Activated naive CD8-positive, alpha-beta T cell treated with anti-CD3 and anti-CD28 coated beads, Interleukin-2, amount 50 U/mL, for 16 hours (primary cell): ENCODE measurements around the gene DPYSL3.

ENCODE experiments used
- DNase-seq: peaks from one replicate; pipeline ENCODE4 v3.0.0-alpha.2; 2020; ENCODE audit warnings: low read depth, low spot score

DPYSL3 gene

DNA sequence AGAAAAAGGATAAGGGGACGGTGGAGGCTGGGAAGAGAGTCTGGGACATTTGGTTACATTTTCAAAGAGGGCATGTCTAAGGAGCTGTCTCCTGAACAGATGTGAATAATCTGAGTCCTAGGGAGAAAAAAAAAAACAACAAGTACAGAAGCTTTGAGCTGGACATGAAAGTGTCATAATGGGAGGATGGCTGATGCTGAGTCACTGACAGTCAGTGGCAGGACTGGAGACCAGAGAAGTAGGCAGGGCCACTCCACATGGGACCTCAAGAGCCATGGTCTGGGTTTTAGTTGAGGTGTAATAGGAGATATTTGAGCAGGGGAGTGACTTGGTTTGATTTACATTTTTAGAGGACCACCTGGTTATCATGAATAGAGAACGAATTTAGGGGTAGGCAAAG is 70.6 kb downstream of the DPYSL3 start:
- no peak for DNase-seq

DNA sequence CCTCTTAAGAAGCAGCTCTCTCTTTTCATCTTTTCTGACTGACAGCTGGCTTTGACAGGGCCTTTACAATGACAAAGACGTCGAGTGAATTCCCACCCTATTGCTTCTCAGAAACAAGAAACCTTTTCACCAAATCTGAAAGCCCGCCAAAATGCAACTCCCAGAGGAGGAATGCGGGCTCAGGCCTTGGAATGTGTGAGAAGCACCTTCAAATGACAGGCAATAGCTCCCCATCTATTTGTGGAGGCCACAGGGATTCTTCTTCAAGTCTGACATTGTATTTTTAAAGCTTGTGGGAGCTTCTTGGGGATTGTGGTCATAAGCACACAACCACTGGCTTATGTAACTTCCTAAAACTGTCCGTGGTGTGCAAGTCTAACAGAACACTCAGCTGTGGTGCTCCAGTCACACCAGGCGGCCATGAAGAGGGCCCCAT is 72.7 kb downstream of the DPYSL3 start:
- no peak for DNase-seq

- DNase-seq: no peak
Observed at GRCh38 chr5:147436596-147436995, 73.3 kb downstream of the DPYSL3 start.

DNA sequence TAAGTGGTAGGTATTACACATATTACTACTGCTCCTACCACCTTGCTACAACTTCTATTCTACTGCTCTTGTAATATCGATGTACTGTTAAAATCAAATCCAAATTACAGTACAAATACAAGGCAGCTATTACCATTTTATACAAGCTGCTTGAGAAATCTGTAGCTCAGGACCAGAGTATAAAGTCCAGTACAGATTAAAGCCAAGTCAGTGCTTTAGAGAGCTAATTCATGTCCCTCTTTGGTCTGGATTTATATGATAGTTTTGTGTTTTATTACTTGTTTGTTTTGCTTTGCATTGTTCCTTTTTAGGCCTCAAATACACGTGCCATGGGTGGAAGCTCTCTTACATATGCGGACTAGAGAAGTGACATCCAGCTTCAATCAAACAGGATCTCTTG is 75.8 kb downstream of the DPYSL3 start:
- no peak for DNase-seq

DNA sequence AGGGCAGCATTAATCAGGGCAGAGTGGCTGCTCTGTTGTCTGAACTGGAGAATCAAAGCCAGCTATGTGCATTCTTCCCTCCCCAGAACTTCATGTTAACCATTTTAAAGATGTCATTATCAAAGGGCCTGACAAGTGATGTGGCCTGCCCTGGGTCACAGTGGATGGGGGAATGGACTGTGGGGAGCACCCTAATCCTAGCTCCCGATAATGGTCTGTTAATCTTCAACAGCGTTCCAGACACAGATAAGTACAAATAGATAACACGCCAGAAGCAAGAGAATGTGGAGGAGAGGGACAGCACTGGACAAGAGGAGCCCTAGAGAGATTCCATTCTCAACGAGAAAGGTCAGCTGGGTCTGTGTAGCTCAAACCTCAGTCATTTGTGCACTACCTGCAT is 77.5 kb downstream of the DPYSL3 start:
- no peak for DNase-seq

- no peak for DNase-seq
Observed at GRCh38 chr5:147431586-147431985, 78.3 kb downstream of the DPYSL3 start.

DNA sequence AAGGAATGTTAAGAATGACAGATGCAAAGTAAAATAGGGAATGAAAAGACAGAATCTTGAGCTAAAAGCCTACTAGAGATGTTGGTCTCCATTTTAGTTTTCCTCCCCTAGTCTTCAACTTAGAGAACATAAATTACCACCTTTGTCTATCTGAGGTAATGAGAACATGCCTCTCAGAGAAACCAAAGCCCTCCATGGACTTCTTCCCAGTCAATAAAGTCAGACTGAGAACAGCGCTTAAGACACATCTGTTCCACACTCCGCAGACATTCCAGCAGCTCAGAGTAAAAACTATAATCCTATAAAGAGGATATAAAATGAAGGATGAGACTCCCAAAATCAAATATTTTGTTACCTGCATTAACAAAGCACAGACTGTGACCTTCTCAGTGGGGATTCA is 79.2 kb downstream of the DPYSL3 start:
- no peak for DNase-seq

DNA sequence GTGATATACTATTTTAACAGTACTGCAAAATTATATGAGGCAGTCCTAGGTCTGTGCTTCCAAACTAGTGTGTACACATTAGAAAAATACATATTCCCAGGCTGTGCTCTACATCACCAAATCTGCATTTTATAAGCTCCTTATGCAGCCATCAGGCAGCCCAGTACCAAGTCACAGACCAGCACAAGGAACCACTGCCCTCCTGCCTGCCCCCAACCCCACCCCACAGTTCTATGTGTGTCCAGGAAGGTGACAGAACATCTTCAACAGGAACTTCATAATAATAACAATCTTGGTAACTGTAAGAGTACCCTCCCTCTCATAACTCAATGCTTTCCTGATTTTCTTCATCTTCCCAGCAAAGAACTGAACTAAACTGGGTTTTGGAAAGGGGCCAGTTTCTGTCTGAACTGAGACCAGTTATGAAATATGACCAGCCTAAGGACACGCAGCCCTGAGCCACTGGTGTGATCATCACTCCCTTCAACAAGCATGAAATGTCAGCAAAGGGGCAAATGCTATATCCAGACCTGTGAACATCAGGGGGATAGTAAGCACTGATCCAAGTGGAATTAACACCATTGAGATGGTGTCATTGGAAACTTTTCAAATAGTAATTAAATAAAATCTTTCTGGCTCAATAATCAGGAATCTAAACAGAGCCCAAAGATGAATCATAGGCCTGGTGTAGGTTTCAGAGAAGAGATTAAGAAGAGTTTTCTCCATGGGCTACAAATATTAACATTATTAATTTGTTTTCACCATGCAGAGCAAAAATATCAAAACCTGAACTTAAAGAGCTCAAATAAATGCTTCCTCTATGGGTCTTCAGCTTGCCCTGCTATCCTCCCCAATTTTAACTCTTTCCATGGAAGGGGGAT is 82.1 kb downstream of the DPYSL3 start:
- no peak for DNase-seq

- DNase-seq: no peak
Observed at GRCh38 chr5:147426640-147427327, 83.1 kb downstream of the DPYSL3 start.

DNA sequence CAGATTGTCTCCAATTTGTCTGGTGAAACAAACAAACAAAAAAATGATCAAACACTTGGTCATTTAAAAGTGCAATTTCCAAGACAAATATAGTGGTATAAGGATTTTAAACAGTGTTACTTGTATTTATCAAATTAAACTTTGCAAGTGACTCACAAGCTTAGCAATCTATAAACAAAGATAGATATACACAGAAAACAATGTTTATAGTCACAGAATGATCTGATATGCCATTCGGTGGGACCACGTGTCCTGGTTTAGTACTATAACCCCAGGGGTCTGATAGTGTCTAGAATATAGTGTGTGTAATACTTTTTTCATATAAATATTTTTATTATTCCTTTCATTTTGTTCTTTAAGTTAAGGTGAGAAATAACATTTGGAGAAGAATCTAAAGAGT is 91.3 kb downstream of the DPYSL3 start:
- no peak for DNase-seq

DNA sequence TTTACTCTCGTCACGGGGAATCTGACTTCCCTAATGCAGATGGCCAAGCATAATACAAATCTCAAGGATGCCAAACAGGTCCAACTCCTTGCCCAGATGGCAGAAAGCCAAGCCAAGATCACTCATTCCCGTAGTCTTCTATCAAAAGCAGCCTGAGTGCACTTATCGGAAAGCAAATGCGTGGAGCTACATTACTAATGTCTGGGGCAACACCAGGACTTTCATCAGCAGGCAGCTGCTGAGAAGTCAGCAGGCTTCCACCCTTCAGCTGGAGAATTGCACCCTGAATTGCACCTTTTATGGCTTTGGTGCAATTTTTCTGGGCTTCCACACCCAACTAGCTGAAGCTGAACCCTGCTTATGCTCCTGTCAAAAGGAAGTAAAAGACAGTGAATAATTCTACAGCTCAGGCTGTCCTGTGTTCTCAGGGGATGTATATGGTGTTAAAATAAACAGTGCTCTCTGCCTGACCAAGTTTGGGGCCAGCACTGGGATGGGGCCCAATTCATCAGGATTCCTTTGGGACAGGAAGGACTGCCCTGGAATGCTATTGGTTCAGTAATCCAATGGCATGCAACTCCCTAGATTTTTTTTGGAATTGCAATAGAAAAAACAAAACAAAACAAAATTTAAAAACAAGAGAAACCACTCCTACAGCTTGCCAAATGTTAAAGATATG is 92.6 kb downstream of the DPYSL3 start:
- no peak for DNase-seq

DNA sequence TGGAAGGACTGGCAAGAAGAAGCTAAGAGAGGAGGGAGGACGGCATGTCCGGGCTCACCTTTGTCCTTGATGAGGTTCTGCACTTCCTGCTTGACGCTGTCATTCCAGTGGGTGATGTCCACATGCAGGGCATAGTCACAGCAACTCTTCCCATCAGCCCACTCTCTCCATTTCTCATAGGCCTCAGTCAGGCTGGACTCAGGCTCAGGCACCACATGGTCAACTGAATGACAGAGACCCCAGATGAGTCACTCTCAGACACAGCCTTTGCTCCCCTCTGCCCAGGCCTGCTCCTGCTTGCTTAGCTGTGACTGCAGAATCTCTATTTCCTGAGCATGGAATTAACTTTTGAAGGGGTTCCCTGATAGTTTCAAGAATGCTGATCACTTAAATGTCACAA is 94.2 kb downstream of the DPYSL3 start:
- no peak for DNase-seq

DNA sequence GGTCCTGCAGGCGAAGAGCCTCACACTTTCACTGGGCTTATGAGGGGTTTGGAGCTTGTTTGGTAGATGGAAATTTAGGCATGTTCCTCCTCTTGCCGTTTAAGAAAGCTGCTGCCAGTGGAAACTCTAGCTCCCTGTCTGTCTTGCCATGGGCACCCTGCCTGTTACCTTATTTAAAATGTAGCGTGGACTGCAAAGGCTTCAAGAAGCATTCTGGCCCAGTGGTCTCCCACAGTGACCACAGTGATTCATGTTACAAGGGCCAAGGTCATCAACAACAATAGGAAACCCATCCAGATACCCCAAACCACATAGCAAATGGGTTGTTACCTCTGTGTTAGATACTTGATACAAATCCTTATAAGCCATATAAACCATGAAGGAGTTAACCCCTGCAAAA is 96.6 kb downstream of the DPYSL3 start:
- DNase-seq: no peak

DNA sequence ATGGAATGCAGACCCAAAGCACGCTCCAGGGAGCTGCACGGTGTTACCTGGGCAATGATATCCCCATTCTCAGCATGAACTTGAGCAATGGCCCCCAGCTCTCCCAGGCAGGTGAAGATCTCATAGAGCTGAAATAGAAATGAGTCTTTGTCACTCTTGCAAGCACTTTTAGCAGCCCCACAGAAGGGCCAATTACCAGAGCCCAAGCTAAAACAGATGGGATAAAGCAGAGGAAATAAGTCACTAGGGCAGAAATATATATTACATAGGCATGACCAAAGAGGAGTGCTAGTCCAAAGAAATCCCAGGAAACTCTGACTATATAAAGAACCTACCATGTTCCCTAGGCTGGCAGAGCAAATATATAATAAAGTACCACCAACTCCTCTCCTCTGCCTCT is 97.3 kb downstream of the DPYSL3 start:
- DNase-seq: no peak

- no peak for DNase-seq
Observed at GRCh38 chr5:147411359-147412319, 98.2 kb downstream of the DPYSL3 start.

DNA sequence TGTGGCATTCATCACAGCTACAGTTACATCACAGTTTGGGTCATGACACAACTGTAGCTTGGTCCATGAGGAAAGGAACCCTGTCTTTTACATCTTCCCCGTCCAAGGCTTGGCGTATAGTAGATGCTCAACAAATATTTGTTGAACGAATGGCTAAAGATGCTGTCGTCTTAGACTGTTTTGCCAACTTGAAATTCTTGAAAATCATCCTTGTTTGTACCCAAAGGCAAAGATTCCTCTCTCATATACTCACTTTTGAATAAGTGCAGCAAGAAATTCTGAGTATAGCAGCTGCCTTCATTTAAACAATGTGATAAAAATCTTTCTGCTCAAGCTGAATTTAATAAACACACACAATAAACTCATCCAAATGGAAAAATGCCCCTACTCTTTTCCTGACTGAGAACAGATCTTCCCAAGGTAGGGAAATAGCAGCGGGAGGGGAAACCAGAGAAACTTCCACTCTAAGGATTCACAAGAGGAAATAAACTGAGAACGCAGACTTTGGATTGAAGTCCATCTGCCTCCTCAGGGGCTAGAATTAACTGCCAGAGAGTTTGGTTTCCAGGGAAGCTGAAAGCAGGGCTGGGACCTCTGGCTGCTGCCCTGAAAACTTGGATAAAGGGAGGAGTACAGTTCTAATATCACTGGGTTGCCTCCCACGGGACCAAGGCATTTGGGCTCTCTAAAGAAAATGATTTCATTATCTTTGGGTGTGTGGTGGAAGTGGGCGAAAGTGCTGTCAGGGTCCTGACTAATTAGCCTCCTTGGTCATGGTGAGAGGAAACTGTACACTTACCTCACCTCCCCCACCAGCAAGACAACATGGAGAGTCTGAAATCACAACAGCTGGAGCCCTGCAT is 99.1 kb downstream of the DPYSL3 start:
- DNase-seq: no peak

- DNase-seq: no peak
Observed at GRCh38 chr5:147408980-147409379, 100.9 kb downstream of the DPYSL3 start.

DNA sequence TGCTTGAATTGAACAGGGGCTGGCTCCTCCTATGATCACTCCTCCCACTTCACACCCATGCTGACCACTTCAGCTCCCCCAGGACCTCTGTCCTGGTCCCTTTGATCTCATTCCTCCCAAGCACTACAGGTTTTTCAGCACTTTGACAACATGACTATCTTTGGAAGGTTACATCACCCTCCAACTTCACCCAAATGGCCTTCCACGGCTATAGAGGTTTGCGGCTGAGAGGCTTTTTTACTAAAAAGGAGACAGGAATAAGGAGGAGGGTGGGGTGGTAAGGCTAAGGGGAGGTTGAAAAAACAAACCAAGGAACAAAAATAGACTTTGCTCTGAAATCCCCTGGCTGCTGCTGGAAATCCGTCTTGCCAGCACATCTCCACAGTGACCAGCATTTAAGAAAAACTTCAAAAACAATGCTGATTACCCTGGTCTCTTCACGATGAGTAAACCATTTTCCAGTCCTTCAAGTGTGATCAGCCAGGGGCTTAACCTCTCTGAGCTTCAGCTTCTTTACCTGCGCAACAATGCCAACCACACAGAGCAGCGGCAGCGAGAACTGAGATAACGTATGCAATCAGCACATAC is 102.7 kb downstream of the DPYSL3 start:
- no peak for DNase-seq

GRCh38 chr5:147406636-147407035 is 103.2 kb downstream of the DPYSL3 start:
- DNase-seq: no peak

DNA sequence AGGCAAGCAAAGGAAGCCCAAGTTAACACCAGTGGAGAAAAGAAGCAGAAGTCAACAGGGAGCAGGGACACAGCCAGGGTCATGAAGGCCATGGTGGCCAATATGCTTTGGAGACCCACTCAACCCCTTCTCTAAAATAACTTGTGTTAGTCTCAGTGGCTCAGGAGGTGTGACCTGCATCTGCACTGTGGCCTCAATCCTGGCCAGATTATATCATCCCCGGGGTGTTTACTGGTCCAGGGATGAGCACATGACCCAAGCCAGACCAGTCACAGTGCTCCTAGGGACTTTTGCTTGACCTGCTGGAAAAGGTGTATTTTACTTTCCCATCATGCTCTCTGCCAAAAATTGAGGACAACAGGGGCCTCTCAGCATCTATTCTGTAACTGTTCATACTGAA is 105.2 kb downstream of the DPYSL3 start:
- DNase-seq: no peak
